ENCODE data around the gene SLF1.

DNA sequence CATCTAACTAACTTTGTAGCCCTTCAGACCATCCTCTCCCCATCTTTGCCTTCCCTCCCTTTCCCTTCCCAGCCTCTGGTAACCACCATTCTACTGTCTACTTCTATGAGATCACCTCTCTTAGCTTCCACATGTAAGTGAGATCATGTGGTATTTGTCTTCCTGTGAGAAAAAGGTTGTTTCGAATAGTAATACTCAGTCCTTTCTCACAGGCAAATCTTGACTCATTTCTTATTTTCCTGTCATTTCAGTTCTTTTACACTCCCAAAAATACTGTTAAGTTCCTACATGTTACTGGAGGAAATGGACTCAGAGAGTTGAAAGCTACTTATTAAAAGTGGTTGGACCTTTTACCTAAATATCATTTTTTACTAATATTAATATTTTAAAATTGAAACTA is 82.1 kb downstream of the SLF1 start:
- TF ChIP-seq, protein P1, sequence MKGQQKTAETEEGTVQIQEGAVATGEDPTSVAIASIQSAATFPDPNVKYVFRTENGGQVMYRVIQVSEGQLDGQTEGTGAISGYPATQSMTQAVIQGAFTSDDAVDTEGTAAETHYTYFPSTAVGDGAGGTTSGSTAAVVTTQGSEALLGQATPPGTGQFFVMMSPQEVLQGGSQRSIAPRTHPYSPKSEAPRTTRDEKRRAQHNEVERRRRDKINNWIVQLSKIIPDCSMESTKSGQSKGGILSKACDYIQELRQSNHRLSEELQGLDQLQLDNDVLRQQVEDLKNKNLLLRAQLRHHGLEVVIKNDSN (IDR thresholded peaks at IDR 0.05; ENCODE audit: borderline replicate concordance, low read depth), result no peak
- TF ChIP-seq MAX (IDR thresholded peaks at IDR 0.05; ENCODE audit: low read depth) (no peak), NFIC (IDR thresholded peaks at IDR 0.05; ENCODE audit: borderline replicate concordance) (no peak), CTCF (IDR thresholded peaks at IDR 0.05) (no peak), RCOR1 (IDR thresholded peaks at IDR 0.05; ENCODE audit: low read length) (no peak)

All from SK-N-SH (cell line).